PC-9 (cell line): Measurements from ENCODE around the gene PLEKHB1.

Source experiments
- EZH2 ChIP-seq: fragments of 200-600 bp; sonication (generic); IDR thresholded peaks from 2 replicates; pipeline ENCODE4 v1.8.0; 2017; ENCODE audit warnings: antibody characterized with exemption, low read depth
- TF ChIP-seq, protein P1 (sequence below): fragments of 200-600 bp; sonication (generic); conservative IDR thresholded peaks from 2 replicates; pipeline ENCODE4 v1.6.1; 2017; ENCODE audit warnings: mixed run types, antibody characterized with exemption, mild to moderate bottlenecking, moderate library complexity

DNA sequence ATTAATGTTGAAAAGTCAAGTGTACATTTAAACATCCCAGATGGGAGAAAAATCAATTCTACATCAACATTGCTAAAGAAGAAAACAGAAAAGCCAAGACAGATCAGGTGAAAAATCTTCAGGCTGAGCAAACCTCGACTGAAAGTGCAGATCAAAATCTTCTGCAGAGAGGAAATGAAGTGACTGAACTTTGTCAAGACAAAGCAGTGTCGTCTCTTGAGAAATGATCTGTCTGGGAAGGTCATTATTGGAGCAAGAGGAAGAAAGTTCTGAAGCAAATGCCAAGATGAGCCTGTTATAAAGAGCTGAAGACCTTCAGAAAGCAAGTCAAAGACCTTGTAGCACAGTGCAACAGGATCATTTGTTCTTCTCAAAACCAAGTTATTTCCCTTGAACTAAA lies 5.8 kb upstream of the PLEKHB1 start:
- TF ChIP-seq, protein P1, sequence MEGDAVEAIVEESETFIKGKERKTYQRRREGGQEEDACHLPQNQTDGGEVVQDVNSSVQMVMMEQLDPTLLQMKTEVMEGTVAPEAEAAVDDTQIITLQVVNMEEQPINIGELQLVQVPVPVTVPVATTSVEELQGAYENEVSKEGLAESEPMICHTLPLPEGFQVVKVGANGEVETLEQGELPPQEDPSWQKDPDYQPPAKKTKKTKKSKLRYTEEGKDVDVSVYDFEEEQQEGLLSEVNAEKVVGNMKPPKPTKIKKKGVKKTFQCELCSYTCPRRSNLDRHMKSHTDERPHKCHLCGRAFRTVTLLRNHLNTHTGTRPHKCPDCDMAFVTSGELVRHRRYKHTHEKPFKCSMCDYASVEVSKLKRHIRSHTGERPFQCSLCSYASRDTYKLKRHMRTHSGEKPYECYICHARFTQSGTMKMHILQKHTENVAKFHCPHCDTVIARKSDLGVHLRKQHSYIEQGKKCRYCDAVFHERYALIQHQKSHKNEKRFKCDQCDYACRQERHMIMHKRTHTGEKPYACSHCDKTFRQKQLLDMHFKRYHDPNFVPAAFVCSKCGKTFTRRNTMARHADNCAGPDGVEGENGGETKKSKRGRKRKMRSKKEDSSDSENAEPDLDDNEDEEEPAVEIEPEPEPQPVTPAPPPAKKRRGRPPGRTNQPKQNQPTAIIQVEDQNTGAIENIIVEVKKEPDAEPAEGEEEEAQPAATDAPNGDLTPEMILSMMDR: no peak
- TF ChIP-seq EZH2: no peak
